M059J (cell line): ENCODE measurements around the gene DNASE1. TPM values are rescaled to one million over a fixed set of nuclear protein-coding genes. Genes with fewer than 3 reads are reported as not detected.

Experiments used
- DNase-seq: peaks from one replicate; pipeline ENCODE4 v3.0.0-alpha.2; 2012; ENCODE audit warnings: low read depth
- total RNA-seq: library from RNA; depleted of rRNA; stranded (reverse); fragments of >200 nt; shearing (Covaris generic); gene quantifications from 2 replicates; pipeline ENCODE4 v1.2.3, GENCODE V29; 2014; rRNA removed

Gene DNASE1
- total RNA-seq, 1 experiment from 2014 or later: 21.1 TPM

GRCh38 chr16:3695610-3696369, 41.3 kb downstream of the DNASE1 start:
- no peak for DNase-seq

DNA sequence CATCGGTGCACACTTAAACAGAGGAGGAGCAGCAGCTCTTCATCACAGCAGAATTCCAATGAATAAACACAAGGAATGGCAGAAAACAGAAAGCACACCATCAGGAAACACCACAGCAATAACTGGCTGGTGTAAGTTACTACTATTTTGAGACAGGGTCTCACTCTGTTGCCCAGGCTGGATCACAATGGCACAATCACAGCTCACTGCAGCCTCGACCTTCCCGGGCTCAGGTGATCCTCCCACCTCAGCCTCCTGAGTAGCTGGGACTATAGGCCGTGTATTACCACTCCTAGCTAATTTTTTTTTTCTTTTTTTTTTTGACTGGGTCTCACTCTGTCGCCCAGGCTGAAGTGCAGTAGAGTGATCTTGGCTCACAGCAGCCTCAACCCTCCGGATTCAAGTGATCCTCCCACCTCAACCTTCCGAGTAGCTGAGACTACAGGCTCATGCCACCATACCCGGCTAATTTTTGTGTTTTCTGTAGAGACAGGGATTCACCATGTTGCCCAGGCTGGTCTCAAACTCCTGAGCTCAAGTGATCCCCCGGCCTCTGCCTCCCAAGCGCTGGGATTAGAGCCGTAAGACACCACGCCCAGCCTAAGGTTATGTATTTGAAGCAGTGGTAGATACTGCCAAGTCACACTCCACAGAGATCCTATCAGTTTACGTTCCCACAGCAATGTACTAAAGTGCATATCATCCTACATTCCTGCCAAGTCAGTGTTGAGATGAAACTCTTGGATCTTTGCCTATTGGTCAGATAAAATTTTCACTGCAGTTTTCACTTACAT, 42.1 kb downstream of the DNASE1 start:
- peak; percentile 87 for DNase-seq

DNA sequence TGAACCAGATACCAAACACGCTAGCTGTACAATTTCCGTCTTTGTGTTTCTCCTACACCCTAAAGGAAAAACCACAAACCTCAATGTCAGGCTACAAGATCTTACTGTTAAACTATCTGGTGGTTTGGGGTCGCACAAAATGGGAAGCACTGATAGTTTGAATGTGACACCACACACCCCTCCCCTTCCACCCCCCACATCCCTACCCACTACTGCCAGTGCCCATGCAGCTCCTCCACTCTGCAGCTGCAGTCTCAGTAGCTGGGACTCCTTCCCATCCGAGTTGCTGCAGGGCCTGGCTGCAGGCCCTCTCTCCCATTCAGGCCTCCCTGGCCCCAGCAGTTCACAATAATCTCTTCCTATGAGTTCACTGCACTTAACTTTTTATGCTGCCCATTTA, 44.5 kb downstream of the DNASE1 start:
- DNase-seq: peak; percentile 31

- no peak for DNase-seq
Observed at GRCh38 chr16:3701531-3701930, 47.0 kb downstream of the DNASE1 start.

DNA sequence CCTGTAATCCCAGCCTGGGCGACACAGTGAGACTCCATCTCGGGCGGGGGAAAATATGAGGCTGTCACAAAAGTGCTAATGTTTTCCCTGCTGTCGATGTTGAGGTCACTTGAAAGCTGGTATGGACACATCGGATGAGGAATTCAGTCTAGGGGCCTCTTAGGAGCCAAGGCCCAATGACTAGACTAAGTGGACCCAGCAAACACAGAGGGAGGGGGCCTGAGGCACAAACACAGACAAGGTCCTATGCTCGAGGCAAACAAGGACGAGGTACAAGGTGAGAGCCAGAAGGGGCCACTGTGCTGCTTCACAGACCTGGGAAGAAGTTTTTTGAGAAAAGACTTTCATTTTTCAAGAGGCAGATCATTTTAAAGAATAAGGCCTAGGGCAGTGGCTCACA, 47.6 kb downstream of the DNASE1 start:
- DNase-seq: no peak

DNA sequence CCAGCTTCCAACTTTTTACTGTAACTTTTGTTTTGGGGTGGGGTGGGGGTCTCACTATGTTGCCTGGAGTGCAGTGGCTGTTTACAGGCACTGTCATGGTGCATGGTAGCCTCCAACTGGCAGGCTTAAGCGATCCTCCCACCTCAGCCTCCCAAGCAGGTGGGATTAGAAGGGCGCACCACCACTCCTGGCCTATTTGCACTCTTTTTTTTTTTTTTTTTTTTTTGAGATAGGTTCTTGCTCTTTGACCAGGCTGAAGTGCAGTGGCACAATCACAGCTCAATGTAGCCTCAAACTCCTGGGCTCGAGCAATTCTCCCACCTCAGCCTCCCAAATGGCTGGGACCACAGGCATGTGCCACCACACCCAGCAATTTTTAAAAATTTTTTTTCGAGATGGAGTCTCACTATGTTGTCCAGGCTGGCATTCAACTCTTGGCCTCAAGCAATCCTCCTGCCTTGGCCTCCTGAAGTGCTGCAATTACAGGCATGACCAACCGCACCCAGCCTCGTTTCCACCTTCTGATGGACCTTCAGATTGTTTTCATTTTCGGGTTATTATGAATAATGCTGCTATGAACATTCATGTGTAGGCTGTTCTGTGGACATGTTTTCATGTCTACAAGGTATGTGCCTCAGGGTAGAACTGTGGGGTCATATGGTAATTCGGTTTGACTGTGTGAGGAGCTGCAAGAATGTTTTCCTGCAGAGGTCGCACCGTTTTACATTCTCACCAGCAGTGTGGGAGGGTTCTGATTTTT, 51.9 kb downstream of the DNASE1 start:
- DNase-seq: no peak

Other genes starting within 250 kb of the DNASE1 start
- gene ZNF597, start 211.2 kb upstream of the DNASE1 start, total RNA-seq: 3.4 and 4.9 TPM in 2 replicates
- gene NAA60, start 211.0 kb upstream of the DNASE1 start, total RNA-seq: 9.1 and 18.8 TPM in 2 replicates
- gene C16orf90, start 159.2 kb upstream of the DNASE1 start, total RNA-seq: not detected in 2 replicates
- 13.9 and 16.5 TPM in 2 replicates for gene CLUAP1, start 153.7 kb upstream of the DNASE1 start, total RNA-seq
- not detected in 2 replicates for gene NLRC3, start 77.3 kb upstream of the DNASE1 start, total RNA-seq
- 4.8 and 8.3 TPM in 2 replicates for gene SLX4, start 43.1 kb upstream of the DNASE1 start, total RNA-seq
- 50.5 and 66.9 TPM in 2 replicates for gene TRAP1, start 62.8 kb downstream of the DNASE1 start, total RNA-seq
- gene CREBBP, start 226.0 kb downstream of the DNASE1 start, total RNA-seq: 7.9 and 14.8 TPM in 2 replicates